ENCODE measurements around the gene LCN12. TPM values are rescaled to one million over a fixed set of nuclear protein-coding genes. Genes with fewer than 3 reads are reported as not detected.

LCN12 gene
- total and polyA plus RNA-seq, 3 experiments from 2014 or later: 0.85 to 1.3 TPM; not detected in 1

DNA sequence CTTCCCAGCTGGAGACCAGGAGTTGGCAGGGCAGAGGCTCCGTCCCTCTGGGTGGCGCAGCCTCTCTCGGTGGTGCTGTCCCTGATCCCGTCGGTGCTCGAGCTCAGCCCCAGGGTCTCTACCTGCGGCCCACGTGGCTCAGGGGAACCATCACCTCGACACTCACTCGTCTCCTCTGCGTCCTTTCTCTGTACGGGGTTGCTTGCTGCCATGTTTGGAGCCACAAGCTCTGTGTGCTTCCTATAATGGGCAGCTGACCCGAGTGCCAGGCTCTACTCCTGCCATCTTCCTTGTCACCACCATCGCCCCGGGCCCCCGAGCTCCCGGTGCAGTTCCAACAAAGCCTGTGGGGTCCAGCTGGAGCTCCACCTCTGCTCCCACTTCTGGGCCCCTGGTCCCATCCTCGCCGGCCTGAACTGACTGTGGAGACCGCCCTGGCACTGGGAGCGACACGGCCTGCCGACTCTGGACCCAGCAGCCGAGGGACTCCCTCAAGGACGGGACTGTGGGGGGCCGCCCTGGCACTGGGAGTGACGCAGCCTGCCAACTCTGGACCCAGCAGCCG, 12.6 kb upstream of the LCN12 start:
- Histone ChIP-seq H3K9me3 (ENCODE audit: low read length) (no peaks in the 10 kb centered on the region), H3K4me3 (ENCODE audit: low read length) (no peak overlapping the region), H3K27ac (ENCODE audit: low read depth, low read length) (no peak overlapping the region), H3K4me1 (ENCODE audit: insufficient read depth, low read length) (no peaks in the 10 kb centered on the region), H3K36me3 (ENCODE audit: insufficient read depth, low read length) (peaks cover 15% of the 10 kb centered on the region), H3K27me3 (ENCODE audit: insufficient read depth, low read length, poor library complexity, severe bottlenecking) (no peaks in the 10 kb centered on the region)
- no peaks in the 10 kb centered on the region for H3K27me3 Mint-ChIP-seq
- peaks cover 5 to 43% (median 6%) of the 10 kb centered on the region in 3 donors for H3K36me3 Mint-ChIP-seq
- H3K4me3 Mint-ChIP-seq: peak overlapping the region in 1 of 7 donors; percentile 53
- H3K9me3 Mint-ChIP-seq: no peaks in the 10 kb centered on the region
- H3K27ac Mint-ChIP-seq: peak overlapping the region in 2 of 8 donors; percentile 29 to 54
- POLR2A ChIA-PET: interaction anchor here (0.7 kb wide), 1 partner anchor 37 kb away, joined by 3 read pairs; no protein-coding TSS in a partner anchor
- CTCF ChIA-PET: interaction anchor here (1.3 kb wide), 1 partner anchor 89 kb away, joined by 3 read pairs; no protein-coding TSS in a partner anchor
- peaks cover 2 to 20% (median 5%) of the 10 kb centered on the region in 3 donors for H3K4me1 Mint-ChIP-seq
- DNase-seq: no peak

DNA sequence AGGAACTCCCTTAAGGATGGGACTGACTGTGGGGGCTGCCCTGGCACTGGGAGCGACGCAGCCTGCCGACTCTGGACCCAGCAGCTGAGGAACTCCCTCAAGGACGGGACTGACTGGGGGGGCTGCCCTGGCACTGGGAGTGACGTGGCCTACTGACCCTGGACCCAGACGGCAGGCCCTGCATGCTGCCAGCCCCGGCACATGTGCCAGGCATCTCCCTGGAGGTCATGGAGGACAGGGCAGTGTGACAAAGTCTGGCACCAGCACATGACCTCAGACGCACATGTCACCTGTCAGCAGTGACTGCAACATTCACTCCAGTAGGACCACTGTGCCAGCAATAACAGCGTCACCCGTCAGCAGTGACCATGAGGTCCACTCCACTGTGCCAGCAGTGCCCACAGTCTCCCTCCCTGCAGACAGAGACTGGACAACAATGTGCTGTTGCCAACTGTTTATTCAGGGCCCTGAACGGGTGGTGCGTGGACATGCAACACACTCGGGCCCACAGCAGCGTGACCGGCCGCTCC, 12.0 kb upstream of the LCN12 start:
- POLR2A ChIA-PET: interaction anchor here (0.7 kb wide), 1 partner anchor 36 kb away, joined by 3 read pairs; no protein-coding TSS in a partner anchor
- H3K36me3 ChIP-seq (ENCODE audit: insufficient read depth, low read length): peaks cover 15% of the 10 kb centered on the region
- no peaks in the 10 kb centered on the region for H3K9me3 Mint-ChIP-seq

GRCh38 chr9:136940526-136941230, 11.4 kb upstream of the LCN12 start:
- POLR2A ChIA-PET: no interaction called here
- H3K27ac Mint-ChIP-seq: no peak overlapping the region
- DNase-seq: no peak
- H3K27ac ChIP-seq (ENCODE audit: low read depth, low read length): no peak overlapping the region
- H3K9me3 Mint-ChIP-seq: no peaks in the 10 kb centered on the region
- H3K36me3 ChIP-seq (ENCODE audit: insufficient read depth, low read length): peaks cover 15% of the 10 kb centered on the region
- H3K9me3 ChIP-seq (ENCODE audit: low read length): no peaks in the 10 kb centered on the region
- peaks cover 5 to 29% (median 9%) of the 10 kb centered on the region in 3 donors for H3K4me1 Mint-ChIP-seq
- H3K4me1 ChIP-seq (ENCODE audit: insufficient read depth, low read length): peaks cover 9% of the 10 kb centered on the region
- no peak overlapping the region for H3K4me3 ChIP-seq (ENCODE audit: low read length)
- no peak overlapping the region for H3K4me3 Mint-ChIP-seq
- CTCF ChIA-PET: no interaction called here
- peaks cover 5 to 43% (median 6%) of the 10 kb centered on the region in 3 donors for H3K36me3 Mint-ChIP-seq
- H3K27me3 ChIP-seq (ENCODE audit: insufficient read depth, low read length, poor library complexity, severe bottlenecking): no peaks in the 10 kb centered on the region
- H3K27me3 Mint-ChIP-seq: no peaks in the 10 kb centered on the region

More for the DNA sequence above, 12.0 kb upstream of the LCN12 start:
- H3K9me3 ChIP-seq (ENCODE audit: low read length): no peaks in the 10 kb centered on the region
- Mint-ChIP-seq H3K27me3 (no peaks in the 10 kb centered on the region), H3K36me3 (peaks cover 5 to 43% (median 6%) of the 10 kb centered on the region in 3 donors), H3K27ac (no peak overlapping the region), H3K4me3 (no peak overlapping the region), H3K4me1 (peaks cover 5 to 25% (median 9%) of the 10 kb centered on the region in 3 donors)
- H3K4me1 ChIP-seq (ENCODE audit: insufficient read depth, low read length): peaks cover 3% of the 10 kb centered on the region
- CTCF ChIA-PET: no interaction called here
- no peaks in the 10 kb centered on the region for H3K27me3 ChIP-seq (ENCODE audit: insufficient read depth, low read length, poor library complexity, severe bottlenecking)
- no peak overlapping the region for H3K4me3 ChIP-seq (ENCODE audit: low read length)
- no peak overlapping the region for H3K27ac ChIP-seq (ENCODE audit: low read depth, low read length)
- DNase-seq: no peak

GRCh38 chr9:136941231-136942111, 10.6 kb upstream of the LCN12 start:
- ChIA-PET CTCF (interaction anchor here (0.8 to 1.1 kb wide), 2 partner anchors 59 to 93 kb away, joined by 4 read pairs; no protein-coding TSS in a partner anchor), POLR2A (no interaction called here)
- Mint-ChIP-seq H3K9me3 (no peaks in the 10 kb centered on the region), H3K27ac (no peak overlapping the region), H3K36me3 (peaks cover 5 to 43% (median 6%) of the 10 kb centered on the region in 3 donors), H3K4me1 (peaks cover 5 to 26% (median 6%) of the 10 kb centered on the region in 3 donors), H3K4me3 (no peak overlapping the region), H3K27me3 (no peaks in the 10 kb centered on the region)
- Histone ChIP-seq H3K27ac (ENCODE audit: low read depth, low read length) (no peak overlapping the region), H3K4me3 (ENCODE audit: low read length) (no peak overlapping the region), H3K4me1 (ENCODE audit: insufficient read depth, low read length) (peaks cover 11% of the 10 kb centered on the region), H3K27me3 (ENCODE audit: insufficient read depth, low read length, poor library complexity, severe bottlenecking) (no peaks in the 10 kb centered on the region), H3K36me3 (ENCODE audit: insufficient read depth, low read length) (peaks cover 15% of the 10 kb centered on the region), H3K9me3 (ENCODE audit: low read length) (no peaks in the 10 kb centered on the region)
- DNase-seq: no peak

- H3K27me3 Mint-ChIP-seq: no peaks in the 10 kb centered on the region
- H3K4me3 Mint-ChIP-seq: peak overlapping the region in 5 of 7 donors; percentile 30 to 85 (median 61)
- Histone ChIP-seq H3K36me3 (ENCODE audit: insufficient read depth, low read length) (peaks cover 15% of the 10 kb centered on the region), H3K4me3 (ENCODE audit: low read length) (no peak overlapping the region), H3K9me3 (ENCODE audit: low read length) (no peaks in the 10 kb centered on the region), H3K27me3 (ENCODE audit: insufficient read depth, low read length, poor library complexity, severe bottlenecking) (no peaks in the 10 kb centered on the region), H3K27ac (ENCODE audit: low read depth, low read length) (no peak overlapping the region), H3K4me1 (ENCODE audit: insufficient read depth, low read length) (peaks cover 11% of the 10 kb centered on the region)
- no peak for DNase-seq
- ChIA-PET POLR2A (no interaction called here), CTCF (interaction anchor here (0.8 to 1.1 kb wide), 3 partner anchors 60 to 100 kb away, joined by 3 to 4 read pairs (median 4); partner anchors contain the start of gene AJM1)
- peak overlapping the region in 2 of 8 donors; percentile 29 to 42 for H3K27ac Mint-ChIP-seq
- no peaks in the 10 kb centered on the region for H3K9me3 Mint-ChIP-seq
- H3K36me3 Mint-ChIP-seq: peaks cover 5 to 43% (median 6%) of the 10 kb centered on the region in 3 donors
- H3K4me1 Mint-ChIP-seq: peaks cover 4 to 27% (median 5%) of the 10 kb centered on the region in 3 donors
Observed at GRCh38 chr9:136942112-136942880, 9.8 kb upstream of the LCN12 start.

DNA sequence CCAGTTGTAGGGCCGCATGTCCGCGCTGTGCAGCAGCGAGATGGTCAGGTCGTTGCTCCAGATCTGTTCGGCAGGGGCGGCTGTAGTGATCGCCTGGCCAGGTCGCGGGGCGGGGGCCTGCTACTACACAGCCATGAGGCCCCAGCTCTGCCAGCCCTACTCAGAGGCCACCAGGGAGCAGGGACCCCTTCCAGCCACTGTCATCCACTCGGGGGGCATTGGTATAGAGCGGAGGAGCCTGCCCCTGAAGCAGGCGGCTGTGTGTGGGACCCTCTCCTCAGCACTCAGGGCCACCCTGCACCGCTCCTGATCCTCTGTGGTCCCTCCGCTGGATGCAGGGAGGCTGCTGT, 9.2 kb upstream of the LCN12 start:
- peaks cover 15% of the 10 kb centered on the region for H3K36me3 ChIP-seq (ENCODE audit: insufficient read depth, low read length)
- H3K9me3 ChIP-seq (ENCODE audit: low read length): no peaks in the 10 kb centered on the region
- no peaks in the 10 kb centered on the region for H3K27me3 ChIP-seq (ENCODE audit: insufficient read depth, low read length, poor library complexity, severe bottlenecking)
- H3K9me3 Mint-ChIP-seq: no peaks in the 10 kb centered on the region
- peaks cover 4 to 28% (median 5%) of the 10 kb centered on the region in 3 donors for H3K4me1 Mint-ChIP-seq
- peak overlapping the region in 5 of 7 donors; percentile 44 to 85 (median 69) for H3K4me3 Mint-ChIP-seq
- H3K27ac Mint-ChIP-seq: peak overlapping the region in 4 of 8 donors; percentile 21 to 42 (median 26)
- ChIA-PET CTCF (interaction anchor here (0.8 to 8.7 kb wide), 3 partner anchors 92 to 100 kb away, joined by 3 to 159 read pairs (median 4); partner anchors contain the start of genes AJM1 and FUT7), POLR2A (no interaction called here)
- H3K27ac ChIP-seq (ENCODE audit: low read depth, low read length): no peak overlapping the region
- H3K4me3 ChIP-seq (ENCODE audit: low read length): no peak overlapping the region
- peaks cover 5 to 43% (median 6%) of the 10 kb centered on the region in 3 donors for H3K36me3 Mint-ChIP-seq
- peak in 1 of 5 donors; percentile 48 for DNase-seq
- peaks cover 11% of the 10 kb centered on the region for H3K4me1 ChIP-seq (ENCODE audit: insufficient read depth, low read length)
- H3K27me3 Mint-ChIP-seq: no peaks in the 10 kb centered on the region

Measured in CD8-positive, alpha-beta memory T cell (primary cell).